Measurements from ENCODE around the gene KRT33A. TPM values are rescaled to one million over a fixed set of nuclear protein-coding genes. Genes with fewer than 3 reads are reported as not detected.

The KRT33A gene
- total RNA-seq, 3 donors from 2014 or later (not counting 1 experiment from before 2014, with no cell fraction given): not detected

DNA sequence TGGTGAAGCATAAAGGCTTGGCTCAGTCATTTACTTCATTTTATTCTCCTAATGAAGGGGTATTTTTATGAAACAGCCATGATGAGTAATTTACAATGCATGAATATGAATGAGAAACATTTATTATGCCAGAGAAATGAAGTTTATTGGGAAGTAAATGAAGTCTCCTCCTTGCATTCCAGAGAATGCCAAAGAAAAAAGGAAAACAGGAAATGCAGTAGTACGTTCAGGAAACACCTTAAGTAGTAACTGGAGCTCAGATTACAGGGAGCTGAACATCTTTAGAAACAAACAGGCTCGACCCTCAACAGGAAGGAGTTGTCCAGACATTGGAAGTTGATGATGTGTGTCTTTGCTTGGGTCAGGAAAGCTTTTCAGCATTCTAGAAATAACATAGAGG, 26.9 kb upstream of the KRT33A start:
- DNase-seq (no peak), ATAC-seq (no peak)
- Histone ChIP-seq H3K4me3 (ENCODE audit: low read length) (no peak overlapping the region), H3K27ac (ENCODE audit: low read length) (no peak overlapping the region), H3K4me1 (ENCODE audit: control insufficient read depth, insufficient read depth, low read length) (no peaks in the 10 kb centered on the region), H3K36me3 (ENCODE audit: control insufficient read depth, insufficient read depth, low read length) (no peaks in the 10 kb centered on the region), H3K27me3 (ENCODE audit: control insufficient read depth, insufficient read depth, low read length) (no peaks in the 10 kb centered on the region), H3K9me3 (ENCODE audit: control insufficient read depth, insufficient read depth, low read length) (no peaks in the 10 kb centered on the region)
- WGBS (ENCODE audit: insufficient coverage): 13% methylated on average over 2 of the region's 2 CpGs
- Mint-ChIP-seq H3K27ac (no peak overlapping the region), H3K9me3 (no peaks in the 10 kb centered on the region), H3K27me3 (ENCODE audit: low read depth in 2 of 2) (peaks cover 17% of the 10 kb centered on the region in 2 donors), H3K4me3 (no peak overlapping the region), H3K4me1 (no peaks in the 10 kb centered on the region), H3K36me3 (no peaks in the 10 kb centered on the region)
- intact Hi-C loops (cut with micrococcal nuclease): no loop called here
- TF ChIP-seq, protein P1, sequence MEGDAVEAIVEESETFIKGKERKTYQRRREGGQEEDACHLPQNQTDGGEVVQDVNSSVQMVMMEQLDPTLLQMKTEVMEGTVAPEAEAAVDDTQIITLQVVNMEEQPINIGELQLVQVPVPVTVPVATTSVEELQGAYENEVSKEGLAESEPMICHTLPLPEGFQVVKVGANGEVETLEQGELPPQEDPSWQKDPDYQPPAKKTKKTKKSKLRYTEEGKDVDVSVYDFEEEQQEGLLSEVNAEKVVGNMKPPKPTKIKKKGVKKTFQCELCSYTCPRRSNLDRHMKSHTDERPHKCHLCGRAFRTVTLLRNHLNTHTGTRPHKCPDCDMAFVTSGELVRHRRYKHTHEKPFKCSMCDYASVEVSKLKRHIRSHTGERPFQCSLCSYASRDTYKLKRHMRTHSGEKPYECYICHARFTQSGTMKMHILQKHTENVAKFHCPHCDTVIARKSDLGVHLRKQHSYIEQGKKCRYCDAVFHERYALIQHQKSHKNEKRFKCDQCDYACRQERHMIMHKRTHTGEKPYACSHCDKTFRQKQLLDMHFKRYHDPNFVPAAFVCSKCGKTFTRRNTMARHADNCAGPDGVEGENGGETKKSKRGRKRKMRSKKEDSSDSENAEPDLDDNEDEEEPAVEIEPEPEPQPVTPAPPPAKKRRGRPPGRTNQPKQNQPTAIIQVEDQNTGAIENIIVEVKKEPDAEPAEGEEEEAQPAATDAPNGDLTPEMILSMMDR (IDR thresholded peaks at IDR 0.05): no peak

GRCh38 chr17:41369713-41370112, 19.1 kb upstream of the KRT33A start, which contains the start of gene KRT33B:
KRT33B (minus strand) TSS chr17:41369813; CDS start chr17:41369750, 63 bp downstream.
- no peak within 1 kb of the TSS for H3K4me3 ChIP-seq (ENCODE audit: low read length)
- no peak for ATAC-seq
- Mint-ChIP-seq H3K9me3 (no peaks in the 10 kb centered on the region), H3K4me1 (no peaks in the 10 kb centered on the region), H3K36me3 (no peaks in the 10 kb centered on the region), H3K27me3 (ENCODE audit: low read depth in 2 of 2) (peaks cover 12 to 23% of the 10 kb centered on the region in 2 donors), H3K27ac (no peak within 1 kb of the TSS), H3K4me3 (no peak within 1 kb of the TSS)
- H3K36me3 ChIP-seq (ENCODE audit: control insufficient read depth, insufficient read depth, low read length): no peaks in the 10 kb centered on the region
- intact Hi-C loops (cut with micrococcal nuclease): loop anchor here (1.0 kb wide), 1 partner anchor 20 kb away; no protein-coding TSS in a partner anchor
- H3K27ac ChIP-seq (ENCODE audit: low read length): no peak within 1 kb of the TSS
- H3K4me1 ChIP-seq (ENCODE audit: control insufficient read depth, insufficient read depth, low read length): no peaks in the 10 kb centered on the region
- no peaks in the 10 kb centered on the region for H3K9me3 ChIP-seq (ENCODE audit: control insufficient read depth, insufficient read depth, low read length)
- H3K27me3 ChIP-seq (ENCODE audit: control insufficient read depth, insufficient read depth, low read length): no peaks in the 10 kb centered on the region
- TF ChIP-seq, protein P1 (IDR thresholded peaks at IDR 0.05): no peak
- WGBS (ENCODE audit: insufficient coverage): 100% methylated on average over 1 of the region's 1 CpG
- DNase-seq: no peak

DNA sequence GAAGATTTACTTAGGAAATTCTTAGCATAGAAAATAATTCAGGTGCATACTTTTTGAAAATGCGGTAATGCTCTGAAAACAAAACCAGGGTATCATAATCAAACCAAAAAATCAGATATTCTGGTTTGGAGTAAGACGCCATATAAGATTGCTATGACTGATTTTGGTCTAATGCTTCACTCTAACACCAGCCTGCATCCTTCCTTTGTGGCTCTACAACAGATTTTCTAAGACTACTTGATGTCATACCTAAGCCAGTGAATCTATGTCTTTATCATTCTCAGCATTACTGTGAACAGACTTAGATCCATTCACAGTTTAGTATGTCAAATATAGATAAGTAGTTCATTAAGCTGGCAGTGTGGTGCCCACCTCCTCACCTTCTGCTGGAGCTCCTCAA, 18.4 kb upstream of the KRT33A start:
- 67% methylated on average over 1 of the region's 2 CpGs for WGBS (ENCODE audit: insufficient coverage)
- intact Hi-C loops (cut with micrococcal nuclease): no loop called here
- Mint-ChIP-seq H3K27ac (no peak overlapping the region), H3K4me3 (no peak overlapping the region), H3K27me3 (ENCODE audit: low read depth in 2 of 2) (peaks cover 7 to 23% of the 10 kb centered on the region in 2 donors), H3K4me1 (no peaks in the 10 kb centered on the region), H3K9me3 (no peaks in the 10 kb centered on the region), H3K36me3 (no peaks in the 10 kb centered on the region)
- Histone ChIP-seq H3K27me3 (ENCODE audit: control insufficient read depth, insufficient read depth, low read length) (no peaks in the 10 kb centered on the region), H3K27ac (ENCODE audit: low read length) (no peak overlapping the region), H3K4me1 (ENCODE audit: control insufficient read depth, insufficient read depth, low read length) (no peaks in the 10 kb centered on the region), H3K4me3 (ENCODE audit: low read length) (no peak overlapping the region), H3K9me3 (ENCODE audit: control insufficient read depth, insufficient read depth, low read length) (no peaks in the 10 kb centered on the region), H3K36me3 (ENCODE audit: control insufficient read depth, insufficient read depth, low read length) (no peaks in the 10 kb centered on the region)
- DNase-seq: no peak
- TF ChIP-seq, protein P1 (IDR thresholded peaks at IDR 0.05): no peak
- ATAC-seq: no peak

GRCh38 chr17:41367426-41368075, 16.9 kb upstream of the KRT33A start:
- Histone ChIP-seq H3K4me3 (ENCODE audit: low read length) (no peak overlapping the region), H3K9me3 (ENCODE audit: control insufficient read depth, insufficient read depth, low read length) (no peaks in the 10 kb centered on the region), H3K27ac (ENCODE audit: low read length) (no peak overlapping the region), H3K36me3 (ENCODE audit: control insufficient read depth, insufficient read depth, low read length) (no peaks in the 10 kb centered on the region), H3K27me3 (ENCODE audit: control insufficient read depth, insufficient read depth, low read length) (no peaks in the 10 kb centered on the region), H3K4me1 (ENCODE audit: control insufficient read depth, insufficient read depth, low read length) (no peaks in the 10 kb centered on the region)
- WGBS (ENCODE audit: insufficient coverage): 94% methylated on average over 10 of the region's 10 CpGs
- Mint-ChIP-seq H3K4me1 (no peaks in the 10 kb centered on the region), H3K9me3 (no peaks in the 10 kb centered on the region), H3K27me3 (ENCODE audit: low read depth in 2 of 2) (peaks cover 7 to 23% of the 10 kb centered on the region in 2 donors), H3K4me3 (no peak overlapping the region), H3K27ac (no peak overlapping the region), H3K36me3 (no peaks in the 10 kb centered on the region)
- DNase-seq (no peak), ATAC-seq (no peak)
- intact Hi-C loops (cut with micrococcal nuclease): no loop called here
- TF ChIP-seq, protein P1 (IDR thresholded peaks at IDR 0.05): no peak

Measured in natural killer cell (primary cell).